CD4-positive, alpha-beta memory T cell (primary cell): ENCODE data around the gene PLCB1. TPM values are rescaled to one million over a fixed set of nuclear protein-coding genes. Genes with fewer than 3 reads are reported as not detected.
A peak's percentile ranks its signal among the peaks of the same experiment; 100 is the strongest.

Source experiments
- CTCF ChIA-PET: fragments of 350-600 bp; sonication (Branson Sonifier 250); formaldehyde crosslinking; loops from one replicate; lab custom pipeline; 2021; ENCODE audit warnings: inconsistent platforms; ENCODE audit not compliant: partially characterized antibody; lab: Charles Lee
- POLR2A ChIA-PET: fragments of 350-600 bp; sonication (Branson Sonifier 250); formaldehyde crosslinking; loops from one replicate; lab custom pipeline; 2021; ENCODE audit not compliant: partially characterized antibody; lab: Charles Lee
- DNase-seq, 5 donors: peaks; one replicate each; pipeline versions ENCODE4 v3.0.0 to v3.0.0-alpha.2; 2020 to 2022; ENCODE audit warnings: mixed read lengths in 1 of 5
- H3K27ac ChIP-seq: one replicate; pipeline ENCODE4 v1.7.0; 2013; ENCODE audit warnings: low read depth, low read length
- H3K27me3 ChIP-seq: 2 replicates; pipeline ENCODE4 v1.7.0; 2013; ENCODE audit warnings: mild to moderate bottlenecking, low read length, moderate library complexity; ENCODE audit not compliant: insufficient read depth
- H3K36me3 ChIP-seq: 2 replicates; pipeline ENCODE4 v1.7.0; 2013; ENCODE audit warnings: mild to moderate bottlenecking, low read length, moderate library complexity; ENCODE audit not compliant: insufficient read depth
- H3K4me1 ChIP-seq: 2 replicates; pipeline ENCODE4 v1.7.0; 2013; ENCODE audit warnings: mild to moderate bottlenecking, low read length, moderate library complexity; ENCODE audit not compliant: insufficient read depth
- H3K4me3 ChIP-seq, 2 donors: one replicate each; pipeline ENCODE4 v1.7.0; 2013; ENCODE audit warnings: low read length in 2 of 2, mild to moderate bottlenecking in 1 of 2
- H3K9me3 ChIP-seq, 2 donors: one replicate each; pipeline ENCODE4 v1.7.0; 2013; ENCODE audit warnings: low read length in 2 of 2, control low read depth in 1 of 2; ENCODE audit not compliant: control insufficient read depth in 1 of 2
- H3K27ac Mint-ChIP-seq, 7 donors: one replicate each; pipeline ENCODE4 v1.8.0; 2020 to 2021; ENCODE audit warnings: mixed read lengths in 7 of 7, mild to moderate bottlenecking in 6 of 7, inconsistent platforms in 3 of 7, moderate library complexity in 3 of 7
- H3K27me3 Mint-ChIP-seq, 2 donors: one replicate each; pipeline ENCODE4 v1.8.0; 2020 to 2021; ENCODE audit warnings: mixed read lengths in 2 of 2
- H3K36me3 Mint-ChIP-seq, 2 donors: one replicate each; pipeline ENCODE4 v1.8.0; 2020 to 2021; ENCODE audit warnings: mixed read lengths in 2 of 2, inconsistent platforms in 1 of 2, mild to moderate bottlenecking in 1 of 2
- H3K4me1 Mint-ChIP-seq, 4 donors: one replicate each; pipeline ENCODE4 v1.8.0; 2020 to 2021; ENCODE audit warnings: mixed read lengths in 4 of 4, mild to moderate bottlenecking in 1 of 4
- H3K4me3 Mint-ChIP-seq, 8 donors: one replicate each; pipeline ENCODE4 v1.8.0; 2020 to 2021; ENCODE audit warnings: mixed read lengths in 8 of 8, mild to moderate bottlenecking in 7 of 8, moderate library complexity in 6 of 8, inconsistent platforms in 3 of 8
- H3K9me3 Mint-ChIP-seq, 8 donors: one replicate each; pipeline ENCODE4 v1.8.0; 2020 to 2021; ENCODE audit warnings: mixed read lengths in 8 of 8, mild to moderate bottlenecking in 5 of 8, inconsistent platforms in 3 of 8, moderate library complexity in 1 of 8
- intact Hi-C: fragments of 100-400 bp; cut with micrococcal nuclease; formaldehyde crosslinking; loops from one replicate; pipeline ENCODE4 v1.15.1; 2023
- polyA plus RNA-seq, 2 donors: library from polyadenylated mRNA; unstranded; fragments of 300-500 nt; fragmentation: Illumina TruSeq; gene quantifications; one replicate each; pipeline ENCODE4 v1.2.3, GENCODE V29; 2021
- total RNA-seq, 2 experiments: library from RNA; stranded (reverse); gene quantifications; one replicate each; pipeline ENCODE4 v1.2.3, GENCODE V29; 2021

The PLCB1 gene
- total and polyA plus RNA-seq, 4 experiments from 2014 or later, result 5.5 to 9.6 (median 8.2) TPM

- ChIA-PET POLR2A (no interaction called here), CTCF (no interaction called here)
- Histone ChIP-seq H3K27ac (no peak overlapping the region), H3K27me3 (no peaks in the 10 kb centered on the region), H3K36me3 (no peaks in the 10 kb centered on the region), H3K4me1 (peaks cover 11% of the 10 kb centered on the region), H3K9me3 (no peaks in the 10 kb centered on the region), H3K4me3 (no peak overlapping the region)
- no peaks in the 10 kb centered on the region for H3K36me3 Mint-ChIP-seq
- H3K4me1 Mint-ChIP-seq, result peaks cover 15 to 44% (median 32%) of the 10 kb centered on the region in 4 donors
- H3K9me3 Mint-ChIP-seq, result no peaks in the 10 kb centered on the region
- no peak overlapping the region for H3K4me3 Mint-ChIP-seq
- H3K27me3 Mint-ChIP-seq, result peaks cover 0 to 2% of the 10 kb centered on the region in 2 donors
- H3K27ac Mint-ChIP-seq, result peak overlapping the region in 2 of 7 donors; percentile 19 to 51
- no peak for DNase-seq
- intact Hi-C loops, result no loop called here
Measured at GRCh38 chr20:8143474-8143873, 11.4 kb downstream of the PLCB1 start.

GRCh38 chr20:8144282-8145245 lies 12.5 kb downstream of the PLCB1 start:
- H3K4me1 ChIP-seq, result peaks cover 11% of the 10 kb centered on the region
- peaks cover 0 to 2% of the 10 kb centered on the region in 2 donors for H3K27me3 Mint-ChIP-seq
- DNase-seq, result no peak
- intact Hi-C loops, result no loop called here
- no peaks in the 10 kb centered on the region for H3K9me3 ChIP-seq
- H3K36me3 Mint-ChIP-seq, result no peaks in the 10 kb centered on the region
- no peak overlapping the region for H3K4me3 ChIP-seq
- no peaks in the 10 kb centered on the region for H3K36me3 ChIP-seq
- POLR2A ChIA-PET, result no interaction called here
- H3K4me3 Mint-ChIP-seq, result peak overlapping the region in 7 of 8 donors; percentile 14 to 82 (median 49)
- CTCF ChIA-PET, result no interaction called here
- no peaks in the 10 kb centered on the region for H3K27me3 ChIP-seq
- H3K4me1 Mint-ChIP-seq, result peaks cover 15 to 44% (median 32%) of the 10 kb centered on the region in 4 donors
- H3K27ac ChIP-seq, result no peak overlapping the region
- no peaks in the 10 kb centered on the region for H3K9me3 Mint-ChIP-seq
- H3K27ac Mint-ChIP-seq, result peak overlapping the region; percentile 26 to 85 (median 49)

GRCh38 chr20:8145246-8146168 lies 13.4 kb downstream of the PLCB1 start:
- CTCF ChIA-PET, result no interaction called here
- peak overlapping the region in 7 of 8 donors; percentile 14 to 82 (median 49) for H3K4me3 Mint-ChIP-seq

GRCh38 chr20:8147476-8147875 lies 15.4 kb downstream of the PLCB1 start:
- POLR2A ChIA-PET, result no interaction called here
- intact Hi-C loops, result no loop called here
- Histone ChIP-seq H3K4me3 (no peak overlapping the region), H3K36me3 (no peaks in the 10 kb centered on the region), H3K9me3 (no peaks in the 10 kb centered on the region), H3K27ac (no peak overlapping the region), H3K27me3 (no peaks in the 10 kb centered on the region), H3K4me1 (peaks cover 31% of the 10 kb centered on the region)
- Mint-ChIP-seq H3K27me3 (peaks cover 0 to 2% of the 10 kb centered on the region in 2 donors), H3K4me3 (peak overlapping the region in 1 of 8 donors; percentile 24), H3K36me3 (no peaks in the 10 kb centered on the region), H3K9me3 (no peaks in the 10 kb centered on the region), H3K27ac (peak overlapping the region in 1 of 7 donors; percentile 0), H3K4me1 (peaks cover 26 to 64% (median 46%) of the 10 kb centered on the region in 4 donors)
- CTCF ChIA-PET, result interaction anchor here (0.9 kb wide), 1 partner anchor 9 kb away, joined by 3 read pairs; no protein-coding TSS in a partner anchor
- no peak for DNase-seq

More at GRCh38 chr20:8145246-8146168, 13.4 kb downstream of the PLCB1 start:
- Histone ChIP-seq H3K36me3 (no peaks in the 10 kb centered on the region), H3K4me3 (no peak overlapping the region), H3K27me3 (no peaks in the 10 kb centered on the region), H3K9me3 (no peaks in the 10 kb centered on the region), H3K27ac (no peak overlapping the region), H3K4me1 (peaks cover 11% of the 10 kb centered on the region)
- peaks cover 15 to 47% (median 33%) of the 10 kb centered on the region in 4 donors for H3K4me1 Mint-ChIP-seq
- peaks cover 0 to 2% of the 10 kb centered on the region in 2 donors for H3K27me3 Mint-ChIP-seq
- peak overlapping the region; percentile 26 to 85 (median 45) for H3K27ac Mint-ChIP-seq
- H3K36me3 Mint-ChIP-seq, result no peaks in the 10 kb centered on the region
- no peaks in the 10 kb centered on the region for H3K9me3 Mint-ChIP-seq
- POLR2A ChIA-PET, result no interaction called here
- no peak for DNase-seq
- intact Hi-C loops, result no loop called here

GRCh38 chr20:8148501-8148900 lies 16.4 kb downstream of the PLCB1 start:
- peaks cover 30 to 65% (median 47%) of the 10 kb centered on the region in 4 donors for H3K4me1 Mint-ChIP-seq
- DNase-seq, result no peak

GRCh38 chr20:8150591-8150990 lies 18.5 kb downstream of the PLCB1 start:
- Histone ChIP-seq H3K4me1 (peaks cover 51% of the 10 kb centered on the region), H3K9me3 (no peaks in the 10 kb centered on the region), H3K4me3 (no peak overlapping the region), H3K36me3 (no peaks in the 10 kb centered on the region), H3K27ac (no peak overlapping the region), H3K27me3 (no peaks in the 10 kb centered on the region)
- Mint-ChIP-seq H3K9me3 (no peaks in the 10 kb centered on the region), H3K27ac (peak overlapping the region in 2 of 7 donors; percentile 51 to 78), H3K4me3 (peak overlapping the region in 2 of 8 donors; percentile 13 to 15), H3K4me1 (peaks cover 29 to 65% (median 47%) of the 10 kb centered on the region in 4 donors), H3K27me3 (no peaks in the 10 kb centered on the region), H3K36me3 (no peaks in the 10 kb centered on the region)
- ChIA-PET CTCF (interaction anchor here (1.7 kb wide), 1 partner anchor 12 kb away, joined by 3 read pairs; no protein-coding TSS in a partner anchor), POLR2A (no interaction called here)
- no peak for DNase-seq
- intact Hi-C loops, result loop anchor here (5.0 kb wide), 2 partner anchors 62 to 128 kb away; no protein-coding TSS in a partner anchor

More at GRCh38 chr20:8148501-8148900, 16.4 kb downstream of the PLCB1 start:
- Histone ChIP-seq H3K27me3 (no peaks in the 10 kb centered on the region), H3K9me3 (no peaks in the 10 kb centered on the region), H3K4me3 (no peak overlapping the region), H3K4me1 (peaks cover 41% of the 10 kb centered on the region), H3K27ac (no peak overlapping the region), H3K36me3 (no peaks in the 10 kb centered on the region)
- no peaks in the 10 kb centered on the region for H3K9me3 Mint-ChIP-seq
- ChIA-PET POLR2A (no interaction called here), CTCF (no interaction called here)
- H3K36me3 Mint-ChIP-seq, result no peaks in the 10 kb centered on the region
- no peak overlapping the region for H3K27ac Mint-ChIP-seq
- H3K4me3 Mint-ChIP-seq, result no peak overlapping the region
- intact Hi-C loops, result no loop called here
- no peaks in the 10 kb centered on the region for H3K27me3 Mint-ChIP-seq
